CD4-positive, alpha-beta T cell treated with Interleukin-10 for 1 hour (primary cell): Measurements from ENCODE around the gene ADORA2A.

ENCODE experiments used
- DNase-seq: peaks from one replicate; pipeline ENCODE4 v3.0.0-alpha.2; 2020

ADORA2A gene

DNA sequence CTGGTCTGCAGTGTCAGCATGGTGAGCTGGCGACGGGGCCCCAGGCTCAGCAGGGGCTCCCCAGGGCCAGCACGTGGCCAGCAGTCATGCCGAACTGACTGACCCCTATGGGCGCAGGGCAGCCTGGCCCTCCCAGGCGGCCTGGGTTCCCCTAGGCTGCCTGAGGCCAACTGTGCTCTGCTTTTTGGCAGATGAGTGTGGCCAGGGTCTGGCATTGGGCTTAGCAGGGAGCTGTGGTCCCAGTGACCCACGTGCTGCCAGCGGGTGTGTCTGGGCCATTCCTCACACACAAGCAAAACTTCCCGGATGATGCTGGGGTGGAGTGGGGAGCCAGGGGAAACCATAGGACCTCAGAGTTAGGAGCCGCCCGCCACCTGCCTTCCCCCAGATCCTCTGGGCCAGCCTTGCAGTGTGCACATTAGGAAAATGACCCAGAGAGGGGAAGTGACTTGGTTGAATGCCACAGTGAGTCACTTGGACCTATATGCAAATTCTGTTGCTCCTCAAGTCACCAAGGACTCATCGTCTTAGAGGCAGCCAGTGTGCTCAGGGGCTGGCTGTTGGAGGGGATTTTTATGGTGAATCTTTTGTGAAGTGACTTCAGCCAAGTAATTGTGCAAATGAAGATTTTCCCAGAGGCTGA is 6.5 kb downstream of the ADORA2A start:
- no peak for DNase-seq

DNA sequence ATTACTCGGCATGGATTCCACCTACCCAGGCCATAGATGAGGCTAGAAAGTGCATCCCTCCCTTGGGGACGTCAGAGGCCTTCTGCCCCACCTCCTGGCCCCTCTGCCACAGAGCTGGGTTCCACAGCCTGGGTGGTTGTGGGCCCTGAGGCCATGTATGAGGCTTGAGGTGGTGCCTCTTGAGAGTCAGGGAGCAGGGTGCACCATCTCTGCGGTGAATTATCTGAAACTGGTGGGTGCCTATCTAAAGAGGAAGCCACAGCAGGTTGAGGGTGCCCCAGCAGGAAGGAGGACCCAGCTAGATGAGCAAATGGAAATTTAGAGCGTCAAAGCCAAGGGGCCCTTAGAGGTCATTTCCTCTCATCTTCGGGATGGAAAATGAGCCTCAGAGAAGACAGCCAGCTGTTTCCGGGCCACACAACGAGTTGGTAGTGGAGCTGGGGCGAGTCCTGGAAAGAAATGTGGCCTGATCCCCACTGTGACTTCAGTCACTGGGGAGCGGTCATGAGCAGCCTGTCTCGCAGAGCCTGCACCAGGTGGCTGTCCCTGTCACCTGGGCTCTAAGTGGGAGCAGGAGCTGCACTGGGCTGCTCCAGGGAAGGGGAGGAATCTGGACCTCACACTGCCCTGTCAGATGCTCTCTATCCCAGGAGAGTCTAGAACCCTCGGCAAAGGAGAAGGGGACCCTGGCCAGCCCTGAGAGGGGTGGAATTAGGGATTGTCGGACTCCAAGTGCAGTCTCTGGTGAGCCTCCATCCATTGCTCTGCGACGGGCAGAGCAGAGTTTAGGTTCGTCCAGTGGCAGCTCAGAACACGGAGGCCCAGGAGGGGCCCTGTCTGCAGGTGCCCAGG is 7.3 kb downstream of the ADORA2A start:
- peak; percentile 81 for DNase-seq

- no peak for DNase-seq
Measured at GRCh38 chr22:24435323-24435645, 7.9 kb downstream of the ADORA2A start.

DNA sequence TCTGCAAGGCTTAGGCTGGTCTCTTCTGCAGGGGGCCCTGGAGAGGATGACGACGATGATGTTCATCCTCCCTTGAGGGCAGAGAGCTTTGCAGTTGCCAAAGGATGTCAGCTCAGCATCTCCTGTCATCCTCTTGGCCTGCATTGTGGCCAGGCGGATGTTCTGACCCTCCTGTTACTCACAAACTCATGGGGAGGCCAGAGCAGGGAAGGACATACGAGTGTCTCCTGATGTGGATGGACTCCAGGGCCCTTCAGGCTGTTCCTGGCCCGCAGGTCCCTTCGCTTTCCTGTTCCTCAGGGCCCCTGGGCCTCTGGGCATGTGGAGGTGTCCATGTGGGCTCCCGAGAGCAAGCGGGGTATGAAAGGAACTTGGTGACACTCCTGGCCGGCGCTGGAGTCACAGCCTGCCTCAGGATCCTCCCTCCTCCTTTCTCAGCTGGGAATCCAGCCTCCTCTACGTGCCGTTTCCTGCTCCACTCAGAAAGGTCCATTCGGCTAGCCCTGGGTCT is 8.5 kb downstream of the ADORA2A start:
- no peak for DNase-seq

DNA sequence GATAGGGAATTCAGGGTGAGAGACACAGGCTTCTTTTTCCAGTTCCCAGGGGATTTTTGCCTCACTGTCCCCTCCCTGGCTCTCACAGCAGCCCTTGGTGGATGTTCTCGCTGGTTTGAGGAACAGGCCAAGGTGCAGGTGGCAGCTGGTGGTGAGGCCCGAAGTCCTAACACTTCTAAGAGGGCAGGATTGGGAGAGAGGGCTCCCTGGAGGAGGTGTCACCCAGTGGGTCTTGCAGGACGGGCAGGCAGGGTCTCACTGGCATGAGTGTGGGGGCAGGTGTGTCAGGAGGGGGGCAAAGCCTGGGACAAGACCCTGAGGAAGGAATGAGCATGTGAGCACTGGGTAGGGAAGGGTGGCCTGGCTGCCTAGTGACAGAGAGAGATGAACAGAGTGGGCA is 9.2 kb downstream of the ADORA2A start:
- no peak for DNase-seq

DNA sequence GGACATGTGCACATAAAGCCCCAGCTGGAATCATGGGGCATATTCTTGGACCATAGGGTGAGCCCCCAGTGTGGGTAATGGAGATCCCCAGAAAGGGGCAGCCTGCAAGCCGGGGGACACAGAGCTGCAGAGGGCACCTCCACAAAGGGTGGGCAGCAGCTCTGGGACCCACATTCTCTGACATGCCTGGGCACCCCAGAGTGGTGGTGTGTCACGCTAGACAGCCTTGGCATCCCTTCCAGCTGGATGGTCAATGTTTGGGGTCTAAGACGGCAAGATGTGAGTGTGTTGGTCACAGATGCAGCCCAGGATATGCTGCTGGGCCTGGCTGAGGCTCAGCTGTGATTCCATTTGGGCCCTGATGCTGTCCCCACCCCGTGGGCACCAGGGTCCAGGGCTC is 9.7 kb downstream of the ADORA2A start:
- DNase-seq: no peak

- no peak for DNase-seq
Measured at GRCh38 chr22:24437741-24438328, 10.4 kb downstream of the ADORA2A start.

GRCh38 chr22:24440270-24440717 is 12.9 kb downstream of the ADORA2A start:
- no peak for DNase-seq

DNA sequence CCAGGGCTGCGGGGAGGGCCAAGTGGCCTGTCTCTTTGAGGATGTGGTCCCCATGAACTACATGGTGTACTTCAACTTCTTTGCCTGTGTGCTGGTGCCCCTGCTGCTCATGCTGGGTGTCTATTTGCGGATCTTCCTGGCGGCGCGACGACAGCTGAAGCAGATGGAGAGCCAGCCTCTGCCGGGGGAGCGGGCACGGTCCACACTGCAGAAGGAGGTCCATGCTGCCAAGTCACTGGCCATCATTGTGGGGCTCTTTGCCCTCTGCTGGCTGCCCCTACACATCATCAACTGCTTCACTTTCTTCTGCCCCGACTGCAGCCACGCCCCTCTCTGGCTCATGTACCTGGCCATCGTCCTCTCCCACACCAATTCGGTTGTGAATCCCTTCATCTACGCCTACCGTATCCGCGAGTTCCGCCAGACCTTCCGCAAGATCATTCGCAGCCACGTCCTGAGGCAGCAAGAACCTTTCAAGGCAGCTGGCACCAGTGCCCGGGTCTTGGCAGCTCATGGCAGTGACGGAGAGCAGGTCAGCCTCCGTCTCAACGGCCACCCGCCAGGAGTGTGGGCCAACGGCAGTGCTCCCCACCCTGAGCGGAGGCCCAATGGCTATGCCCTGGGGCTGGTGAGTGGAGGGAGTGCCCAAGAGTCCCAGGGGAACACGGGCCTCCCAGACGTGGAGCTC is 13.5 kb downstream of the ADORA2A start:
- DNase-seq: no peak

DNA sequence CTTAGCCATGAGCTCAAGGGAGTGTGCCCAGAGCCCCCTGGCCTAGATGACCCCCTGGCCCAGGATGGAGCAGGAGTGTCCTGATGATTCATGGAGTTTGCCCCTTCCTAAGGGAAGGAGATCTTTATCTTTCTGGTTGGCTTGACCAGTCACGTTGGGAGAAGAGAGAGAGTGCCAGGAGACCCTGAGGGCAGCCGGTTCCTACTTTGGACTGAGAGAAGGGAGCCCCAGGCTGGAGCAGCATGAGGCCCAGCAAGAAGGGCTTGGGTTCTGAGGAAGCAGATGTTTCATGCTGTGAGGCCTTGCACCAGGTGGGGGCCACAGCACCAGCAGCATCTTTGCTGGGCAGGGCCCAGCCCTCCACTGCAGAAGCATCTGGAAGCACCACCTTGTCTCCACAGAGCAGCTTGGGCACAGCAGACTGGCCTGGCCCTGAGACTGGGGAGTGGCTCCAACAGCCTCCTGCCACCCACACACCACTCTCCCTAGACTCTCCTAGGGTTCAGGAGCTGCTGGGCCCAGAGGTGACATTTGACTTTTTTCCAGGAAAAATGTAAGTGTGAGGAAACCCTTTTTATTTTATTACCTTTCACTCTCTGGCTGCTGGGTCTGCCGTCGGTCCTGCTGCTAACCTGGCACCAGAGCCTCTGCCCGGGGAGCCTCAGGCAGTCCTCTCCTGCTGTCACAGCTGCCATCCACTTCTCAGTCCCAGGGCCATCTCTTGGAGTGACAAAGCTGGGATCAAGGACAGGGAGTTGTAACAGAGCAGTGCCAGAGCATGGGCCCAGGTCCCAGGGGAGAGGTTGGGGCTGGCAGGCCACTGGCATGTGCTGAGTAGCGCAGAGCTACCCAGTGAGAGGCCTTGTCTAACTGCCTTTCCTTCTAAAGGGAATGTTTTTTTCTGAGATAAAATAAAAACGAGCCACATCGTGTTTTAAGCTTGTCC is 14.3 kb downstream of the ADORA2A start:
- no peak for DNase-seq

DNA sequence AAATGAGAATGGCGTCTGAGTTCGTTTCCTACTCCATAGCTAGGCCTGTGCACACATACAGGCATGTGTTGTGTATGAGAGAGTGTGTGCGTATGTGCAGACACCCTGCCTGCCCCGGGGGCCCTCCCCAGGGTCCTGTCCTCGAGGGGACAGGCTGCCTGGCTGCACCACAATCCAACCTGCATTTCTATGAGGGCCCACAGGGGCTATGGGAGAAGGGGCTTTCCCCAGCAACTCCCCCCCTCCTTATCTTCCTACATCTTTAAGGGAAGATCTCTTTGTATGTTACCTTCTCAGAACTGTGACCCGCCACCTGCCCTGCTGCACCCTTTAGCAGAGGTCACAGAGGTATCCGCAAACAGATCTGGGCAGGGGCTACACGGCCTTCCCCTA is 14.9 kb downstream of the ADORA2A start:
- no peak for DNase-seq

- no peak for DNase-seq
Measured at GRCh38 chr22:24443668-24444067, 16.3 kb downstream of the ADORA2A start.

DNA sequence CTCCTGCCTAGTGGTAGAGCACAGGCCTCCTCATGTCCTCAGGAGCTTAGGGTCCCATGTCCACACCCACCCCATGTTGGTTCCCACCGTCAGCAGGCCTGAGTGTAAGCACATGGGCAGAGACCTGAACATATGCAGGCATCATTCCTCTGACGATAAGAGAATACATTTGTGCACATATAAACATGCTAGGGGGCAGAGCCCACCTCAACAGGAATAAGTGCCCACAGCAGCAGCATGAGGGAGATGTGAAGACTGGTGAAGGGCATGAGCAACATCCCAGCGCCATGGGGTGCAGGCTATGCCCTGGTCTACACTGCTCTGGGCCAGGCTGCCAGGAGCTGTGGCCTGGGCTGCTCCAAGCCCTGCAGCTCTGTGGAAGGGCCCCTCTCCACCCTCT is 16.9 kb downstream of the ADORA2A start:
- DNase-seq: no peak

DNA sequence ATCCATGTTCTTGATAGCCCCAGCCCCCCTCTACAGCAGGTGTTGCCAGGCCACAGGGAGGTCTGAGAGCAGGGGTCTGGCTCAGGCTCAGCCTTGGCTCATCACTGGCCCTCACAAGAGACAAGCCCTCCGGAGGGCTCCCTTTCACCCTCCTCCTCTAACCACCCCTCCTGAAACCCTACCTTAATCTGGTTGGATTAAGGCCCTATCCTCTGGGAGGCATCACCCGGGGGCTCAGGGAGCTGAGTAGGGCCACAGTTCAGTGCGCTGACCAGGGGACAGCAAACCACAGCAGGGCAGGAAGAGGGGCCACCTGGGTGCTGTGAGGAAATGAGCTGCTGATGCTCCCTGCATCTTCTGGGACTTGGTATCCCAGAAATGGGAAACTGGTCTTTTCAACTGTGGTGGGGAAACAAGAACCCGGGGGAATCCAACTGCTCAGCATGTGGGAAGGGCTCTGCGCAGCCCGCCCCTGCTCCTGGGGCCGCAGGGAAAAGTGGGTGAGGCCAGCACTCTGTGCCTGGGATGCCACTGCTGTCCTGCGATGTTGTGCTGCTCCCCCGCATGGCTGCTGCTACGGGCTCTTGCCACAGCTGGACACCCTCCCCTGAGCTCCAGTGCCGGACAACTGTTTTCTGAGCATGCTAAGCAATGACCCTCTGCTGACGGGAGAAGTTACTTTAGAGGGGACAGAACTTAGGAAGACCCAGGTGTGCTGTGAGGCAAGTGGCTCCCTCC is 17.5 kb downstream of the ADORA2A start:
- no peak for DNase-seq

DNA sequence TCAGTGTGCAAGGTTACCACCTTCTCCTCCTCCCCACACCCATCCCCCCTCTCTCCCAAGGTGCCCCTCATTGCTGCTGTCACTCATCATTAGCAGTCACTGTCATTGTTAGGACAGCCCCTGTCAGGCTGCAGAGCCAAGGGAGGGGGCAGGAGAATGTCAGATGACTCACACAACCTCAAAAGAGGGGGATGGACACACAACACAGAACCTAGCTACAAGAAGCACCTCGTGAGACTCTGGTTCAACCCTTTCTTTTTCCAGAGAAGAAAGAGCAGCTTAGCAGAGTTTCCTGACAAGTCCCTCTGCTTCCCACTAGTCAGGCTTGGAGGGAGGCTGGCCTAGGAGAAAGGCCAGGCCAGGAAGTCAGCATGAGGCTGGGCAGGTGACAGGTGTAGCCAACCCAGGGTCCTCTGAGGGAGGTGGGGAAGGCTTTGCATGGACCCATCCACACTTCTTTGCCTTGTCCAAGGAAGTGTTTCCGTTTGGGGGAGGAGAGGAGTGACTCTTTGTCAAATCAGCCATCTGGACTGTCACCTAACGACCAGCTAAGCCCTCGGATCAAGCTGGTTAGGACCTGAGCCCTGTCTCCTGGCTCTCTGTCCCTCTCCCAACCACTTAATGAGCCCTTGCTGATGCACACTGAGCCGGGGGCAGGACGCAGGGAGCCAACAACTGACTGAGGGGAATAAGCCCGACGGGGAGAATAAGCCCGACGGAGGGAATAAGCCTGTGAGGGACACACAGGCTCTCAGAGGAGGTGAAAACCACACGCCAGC is 18.3 kb downstream of the ADORA2A start:
- no peak for DNase-seq

- no peak for DNase-seq
Measured at GRCh38 chr22:24446260-24446611, 18.8 kb downstream of the ADORA2A start.

- no peak for DNase-seq
Measured at GRCh38 chr22:24450610-24451009, 23.2 kb downstream of the ADORA2A start.

DNA sequence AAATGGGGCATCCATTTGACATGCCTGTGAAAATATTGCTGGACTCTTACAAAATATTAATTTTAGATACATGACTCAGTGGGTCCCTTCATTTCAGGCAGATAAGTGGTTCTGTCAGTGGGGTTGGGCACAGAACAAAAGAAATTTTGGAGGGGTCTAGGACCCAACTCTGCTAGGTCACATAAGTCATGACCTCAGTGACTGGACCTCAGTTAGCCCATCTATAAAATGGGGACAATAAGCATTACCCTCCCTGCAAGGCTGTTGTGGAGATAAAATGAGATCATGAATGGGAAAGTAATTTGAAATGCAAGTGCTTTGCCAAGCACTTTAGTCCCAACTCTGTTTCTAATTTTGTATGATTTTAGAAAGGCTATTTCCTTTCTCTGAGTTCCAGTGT is 23.8 kb downstream of the ADORA2A start:
- no peak for DNase-seq

DNA sequence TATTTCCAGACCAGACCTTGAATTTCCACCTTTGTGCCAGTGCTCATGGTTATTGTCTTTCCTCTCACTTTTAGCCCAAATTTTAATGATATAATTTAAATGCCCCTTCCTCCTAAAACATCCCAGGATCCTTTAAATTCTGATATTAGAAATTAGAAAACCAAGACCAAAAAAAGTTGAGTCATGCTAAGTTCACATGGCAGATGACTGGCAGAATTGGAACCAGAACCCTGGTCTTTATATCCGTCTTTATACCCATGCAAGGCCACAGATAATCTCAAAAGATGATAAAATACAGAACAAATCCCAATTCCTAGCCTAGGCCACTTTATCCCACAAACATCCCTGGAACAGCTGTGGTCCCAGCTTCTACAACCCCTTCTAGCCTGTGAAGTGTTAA is 26.5 kb downstream of the ADORA2A start:
- DNase-seq: no peak

GRCh38 chr22:24455039-24455438 is 27.6 kb downstream of the ADORA2A start:
- DNase-seq: no peak
